GM18498 (cell line): ENCODE data around the gene ACP5.

Experiments
- ATAC-seq: cut with Tn5 transposase; IDR thresholded peaks from one replicate; pipeline ENCODE4 v1.9.1; 2021; ENCODE audit warnings: mild to moderate bottlenecking, moderate library complexity; ENCODE audit not compliant: unreplicated experiment

Gene ACP5

DNA sequence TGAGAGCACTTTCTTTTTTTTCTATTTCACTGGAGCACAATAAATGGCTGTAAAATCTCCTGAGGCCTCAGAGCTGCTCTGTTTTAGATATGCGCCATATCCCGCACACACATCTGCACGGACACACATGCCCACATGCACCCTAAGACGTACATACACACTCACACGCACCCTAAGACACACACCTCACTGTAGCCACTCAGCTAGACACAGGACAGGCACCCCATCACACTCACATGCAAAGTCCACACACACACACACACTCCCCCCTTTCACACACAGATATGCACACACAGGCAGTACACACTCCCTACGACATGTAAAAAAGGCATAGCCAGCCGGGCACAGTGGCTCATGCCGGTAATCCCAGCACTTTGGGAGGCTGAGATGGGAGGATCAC is 27.2 kb downstream of the ACP5 start:
- no peak for ATAC-seq

- no peak for ATAC-seq
These were observed 28.0 kb downstream of the ACP5 start for GRCh38 chr19:11549386-11549953.

DNA sequence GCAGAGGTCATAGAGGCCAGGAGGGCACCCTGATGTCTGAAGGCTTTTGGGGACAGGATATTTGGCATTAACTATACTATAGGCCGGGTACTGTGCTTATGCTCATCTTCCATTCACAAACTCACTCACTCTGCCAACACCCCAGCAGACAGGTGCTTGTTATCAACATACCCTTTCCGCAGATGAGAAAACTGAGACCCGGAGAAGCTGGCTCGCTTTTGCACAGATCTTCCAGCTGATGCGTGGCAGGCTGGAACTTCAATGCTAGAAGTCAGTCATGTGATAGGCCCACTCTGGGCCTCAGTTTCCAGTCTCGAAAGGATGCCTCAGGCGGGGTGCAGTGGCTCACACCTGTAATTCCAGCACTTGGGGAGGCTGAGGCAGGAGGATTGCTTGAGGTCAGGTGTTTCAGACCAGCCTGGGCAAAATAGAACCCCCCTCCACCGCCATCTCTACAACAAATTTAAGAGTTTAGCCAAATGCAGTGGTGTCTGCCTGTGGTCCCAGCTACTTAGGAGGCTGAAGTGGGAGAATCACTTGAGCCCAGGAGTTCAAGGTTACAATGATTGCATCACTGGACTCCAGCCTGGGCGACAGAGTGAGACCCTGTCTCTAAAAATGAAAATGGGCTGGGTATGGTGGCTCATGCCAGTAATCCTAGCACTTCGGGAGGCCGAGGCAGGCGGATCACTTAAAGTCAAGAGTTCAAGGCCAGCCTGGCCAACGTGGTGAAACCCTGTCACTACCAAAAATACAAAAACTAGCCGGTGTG is 29.3 kb downstream of the ACP5 start:
- no peak for ATAC-seq

- no peak for ATAC-seq
These were observed 36.2 kb downstream of the ACP5 start for GRCh38 chr19:11541238-11541637.

GRCh38 chr19:11540645-11541044 is 36.8 kb downstream of the ACP5 start:
- ATAC-seq, result no peak

GRCh38 chr19:11539495-11540365 is 37.7 kb downstream of the ACP5 start:
- no peak for ATAC-seq

- ATAC-seq, result no peak
These were observed 39.0 kb downstream of the ACP5 start, which contains the start of gene CNN1 for GRCh38 chr19:11538232-11539036. TSS of gene CNN1 (plus strand) at chr19:11538851. CDS start at chr19:11538928, 77 bp downstream.

- peak; percentile 59 for ATAC-seq
These were observed 41.5 kb downstream of the ACP5 start for GRCh38 chr19:11535792-11536595.

GRCh38 chr19:11534948-11535347 is 42.5 kb downstream of the ACP5 start:
- no peak for ATAC-seq

- no peak for ATAC-seq
These were observed 42.9 kb downstream of the ACP5 start for GRCh38 chr19:11534538-11534937.

- no peak for ATAC-seq
These were observed 47.0 kb downstream of the ACP5 start for GRCh38 chr19:11530432-11530831.

GRCh38 chr19:11528551-11529341 is 48.7 kb downstream of the ACP5 start, which contains the start of gene ECSIT:
TSS of gene ECSIT (minus strand) at chr19:11529134. CDS start at chr19:11519170, 9,964 bp downstream.
- ATAC-seq, result peak; percentile 95
